Activated B cell treated with CpG ODN at 0.5 μM for 24 hours (primary cell): ENCODE data around the gene NOB1. TPM values are rescaled to one million over a fixed set of nuclear protein-coding genes. Genes with fewer than 3 reads are reported as not detected.

ENCODE experiments used
- total RNA-seq: library from RNA; stranded (reverse); gene quantifications from 2 replicates; pipeline ENCODE4 v1.2.3, GENCODE V29; 2022

Gene NOB1
- total RNA-seq, 1 donor from 2014 or later = 78.8 TPM

Other genes with a start within 250 kb of the NOB1 start
- gene NFAT5, start 189.0 kb downstream of the NOB1 start, total RNA-seq = 39.9 and 48.3 TPM in 2 replicates
- gene NQO1, start 28.4 kb downstream of the NOB1 start, total RNA-seq = 5.4 and 5.5 TPM in 2 replicates
- 69.4 and 80.8 TPM in 2 replicates for gene WWP2, start 7.4 kb upstream of the NOB1 start, total RNA-seq
- 0.93 and 1.8 TPM in 2 replicates for gene CLEC18A, start 196.4 kb upstream of the NOB1 start, total RNA-seq